B cell (primary cell): ENCODE data around the gene PHACTR2.

Experiments used
- CTCF ChIP-seq: fragments of 200-600 bp; IDR thresholded peaks from one replicate; pipeline ENCODE4 v1.8.0; 2022; ENCODE audit warnings: antibody characterized with exemption, mild to moderate bottlenecking
- EZH2 ChIP-seq: IDR thresholded peaks from 2 replicates; pipeline ENCODE4 v1.6.1; 2012; ENCODE audit warnings: borderline replicate concordance, low read depth, mild to moderate bottlenecking, moderate library complexity, low read length; ENCODE audit not compliant: insufficient read depth, poor library complexity, severe bottlenecking

GRCh38 chr6:143689852-143690251 lies 12.1 kb downstream of the PHACTR2 start:
- TF ChIP-seq EZH2 (no peak), CTCF (no peak)
